H9 (cell line): Measurements from ENCODE around the gene ADGRB3. TPM values are rescaled to one million over a fixed set of nuclear protein-coding genes. Genes with fewer than 3 reads are reported as not detected.

Experiments
- DNase-seq: peaks from one replicate; pipeline ENCODE4 v3.0.0-alpha.2; 2017
- H2AFZ ChIP-seq: one replicate; pipeline ENCODE4 v1.6.1; 2013; ENCODE audit warnings: mild to moderate bottlenecking, low read length, control low read depth, moderate library complexity
- H2AK5ac ChIP-seq: 2 replicates; pipeline ENCODE4 v1.6.1; 2013; ENCODE audit warnings: low read length, control low read depth, mixed read lengths; ENCODE audit not compliant: insufficient read length
- H2BK120ac ChIP-seq: one replicate; pipeline ENCODE4 v1.6.1; 2013; ENCODE audit warnings: low read depth, mild to moderate bottlenecking, low read length, control low read depth, inconsistent platforms; ENCODE audit not compliant: poor library complexity, severe bottlenecking
- H2BK12ac ChIP-seq: 2 replicates; pipeline ENCODE4 v1.6.1; 2013; ENCODE audit warnings: low read length, control low read depth, mixed read lengths, low read depth; ENCODE audit not compliant: insufficient read length
- H2BK15ac ChIP-seq: 2 replicates; pipeline ENCODE4 v1.6.1; 2013; ENCODE audit warnings: low read depth, low read length, control low read depth
- H2BK20ac ChIP-seq: one replicate; pipeline ENCODE4 v1.6.1; 2013; ENCODE audit warnings: low read depth, mild to moderate bottlenecking, low read length, control low read depth, inconsistent platforms; ENCODE audit not compliant: poor library complexity, severe bottlenecking
- H2BK5ac ChIP-seq: 2 replicates; pipeline ENCODE4 v1.6.1; 2013; ENCODE audit warnings: low read length, control low read depth, mixed read lengths; ENCODE audit not compliant: insufficient read length
- H3K14ac ChIP-seq: 2 replicates; pipeline ENCODE4 v1.6.1; 2013; ENCODE audit warnings: low read length, control low read depth; ENCODE audit not compliant: insufficient read depth
- H3K18ac ChIP-seq: 2 replicates; pipeline ENCODE4 v1.6.1; 2013; ENCODE audit warnings: low read depth, mild to moderate bottlenecking, mixed read lengths, low read length, control low read depth; ENCODE audit not compliant: insufficient read length
- H3K23ac ChIP-seq: 2 replicates; pipeline ENCODE4 v1.6.1; 2013; ENCODE audit warnings: low read length, control low read depth, mixed read lengths, low read depth; ENCODE audit not compliant: insufficient read length
- H3K23me2 ChIP-seq: 2 replicates; pipeline ENCODE4 v1.6.1; 2013; ENCODE audit warnings: low read depth, mild to moderate bottlenecking, mixed read lengths, low read length, control low read depth; ENCODE audit not compliant: insufficient read length, poor library complexity, severe bottlenecking
- H3K27ac ChIP-seq: 2 replicates; pipeline ENCODE4 v1.5.1; 2013; ENCODE audit warnings: low read length, control low read depth, mixed read lengths, low read depth; ENCODE audit not compliant: insufficient read length
- H3K27me3 ChIP-seq: 2 replicates; pipeline ENCODE4 v1.6.1; 2013; ENCODE audit warnings: low read length, control low read depth, inconsistent platforms; ENCODE audit not compliant: insufficient read depth
- H3K4ac ChIP-seq: 2 replicates; pipeline ENCODE4 v1.6.1; 2013; ENCODE audit warnings: low read depth, mild to moderate bottlenecking, control low read depth, inconsistent platforms, low read length, moderate library complexity
- H3K4me1 ChIP-seq: 2 replicates; pipeline ENCODE4 v1.6.1; 2013; ENCODE audit warnings: low read length, control low read depth, inconsistent platforms; ENCODE audit not compliant: insufficient read depth
- H3K4me2 ChIP-seq: 2 replicates; pipeline ENCODE4 v1.6.1; 2013; ENCODE audit warnings: low read length, control low read depth, mixed read lengths; ENCODE audit not compliant: insufficient read length, insufficient read depth
- H3K56ac ChIP-seq: 2 replicates; pipeline ENCODE4 v1.6.1; 2013; ENCODE audit warnings: low read depth, mild to moderate bottlenecking, mixed read lengths, low read length, control low read depth; ENCODE audit not compliant: insufficient read length
- H3K79me1 ChIP-seq: 2 replicates; pipeline ENCODE4 v1.6.1; 2013; ENCODE audit warnings: low read depth, mild to moderate bottlenecking, moderate library complexity, low read length, control low read depth, inconsistent platforms; ENCODE audit not compliant: insufficient read depth, poor library complexity, severe bottlenecking
- H3K79me2 ChIP-seq: 2 replicates; pipeline ENCODE4 v1.6.1; 2013; ENCODE audit warnings: low read length, control low read depth, inconsistent platforms; ENCODE audit not compliant: insufficient read depth
- H3K9ac ChIP-seq: 2 replicates; pipeline ENCODE4 v1.6.1; 2013; ENCODE audit warnings: low read length, control low read depth, mixed read lengths; ENCODE audit not compliant: insufficient read length; ENCODE audit errors: extremely low read depth
- H3K9me3 ChIP-seq: one replicate; pipeline ENCODE4 v1.6.1; 2013; ENCODE audit warnings: low read depth, low read length, inconsistent platforms; ENCODE audit not compliant: control insufficient read depth
- H3T11ph ChIP-seq: one replicate; pipeline ENCODE4 v1.6.1; 2013; ENCODE audit warnings: mild to moderate bottlenecking, low read length, control low read depth, inconsistent platforms
- H4K20me1 ChIP-seq: one replicate; pipeline ENCODE4 v1.6.1; 2013; ENCODE audit not compliant: control insufficient read depth, insufficient read length, insufficient read depth
- H4K5ac ChIP-seq: 2 replicates; pipeline ENCODE4 v1.6.1; 2013; ENCODE audit warnings: low read depth, mild to moderate bottlenecking, mixed read lengths, low read length, control low read depth; ENCODE audit not compliant: insufficient read length
- H4K8ac ChIP-seq: replicated peaks from 2 replicates; pipeline ENCODE4 v1.6.1; 2013; ENCODE audit warnings: low read length, control low read depth, mixed read lengths, low read depth; ENCODE audit not compliant: insufficient read length
- H4K91ac ChIP-seq: 2 replicates; pipeline ENCODE4 v1.6.1; 2013; ENCODE audit warnings: low read depth, mild to moderate bottlenecking, moderate library complexity, mixed read lengths, low read length, control low read depth; ENCODE audit not compliant: insufficient read length
- H3K27ac Mint-ChIP-seq, 3 experiments: 2 replicates in 2 of 3; 3 replicates in 1 of 3; pipeline ENCODE4 v1.8.0; 2020 to 2021; ENCODE audit warnings: mixed read lengths in 3 of 3, mild to moderate bottlenecking in 1 of 3, moderate library complexity in 1 of 3
- H3K27me3 Mint-ChIP-seq: 2 replicates; pipeline ENCODE4 v1.8.0; 2021; ENCODE audit warnings: low read depth, mild to moderate bottlenecking, moderate library complexity, mixed read lengths
- H3K36me3 Mint-ChIP-seq, 3 experiments: 2 replicates in 2 of 3; 3 replicates in 1 of 3; pipeline ENCODE4 v1.8.0; 2020 to 2021; ENCODE audit warnings: low read depth in 3 of 3, mixed read lengths in 3 of 3; ENCODE audit not compliant: insufficient read depth in 1 of 3
- H3K4me1 Mint-ChIP-seq, 2 experiments: 2 replicates each; pipeline ENCODE4 v1.8.0; 2020; ENCODE audit warnings: mixed read lengths in 2 of 2
- H3K4me3 Mint-ChIP-seq, 2 experiments: 2 replicates in 1 of 2; 3 replicates in 1 of 2; pipeline ENCODE4 v1.8.0; 2020 to 2021; ENCODE audit warnings: mild to moderate bottlenecking in 2 of 2, mixed read lengths in 2 of 2, moderate library complexity in 1 of 2
- H3K9me3 Mint-ChIP-seq, 2 experiments: 2 replicates in 1 of 2; 3 replicates in 1 of 2; pipeline ENCODE4 v1.8.0; 2020; ENCODE audit warnings: mild to moderate bottlenecking in 2 of 2, mixed read lengths in 2 of 2, moderate library complexity in 1 of 2
- CTCF ChIP-seq: fragments of 200-600 bp; sonication (generic); conservative IDR thresholded peaks from 3 replicates; pipeline ENCODE4 v1.8.0; 2021; ENCODE audit warnings: antibody characterized with exemption, mild to moderate bottlenecking
- WGBS: extraction: QIAGEN DNeasy Blood & Tissue Kit; methylation state at CpG from one replicate; pipeline ENCODE4 v1.1.7; 2013; ENCODE audit warnings: missing lambda C conversion rate, low lambda C conversion rate, mixed read lengths; ENCODE audit not compliant: insufficient read length; ENCODE audit errors: extremely low coverage; 5-methylcytosine and 5-hydroxymethylcytosine counted together
- total RNA-seq: library from RNA; stranded (reverse); gene quantifications from 2 replicates; pipeline ENCODE4 v1.2.1, GENCODE V29; 2021

ADGRB3 gene
- total RNA-seq, 1 experiment from 2014 or later, result 0.37 TPM

- no peak overlapping the region for H3K14ac ChIP-seq
- no peak overlapping the region for H2BK20ac ChIP-seq
- WGBS, result no CpG with 5 or more reads among the region's 4 CpGs
- H3K4me1 ChIP-seq, result no peaks in the 10 kb centered on the region
- H4K5ac ChIP-seq, result no peak overlapping the region
- H3K9ac ChIP-seq, result no peak overlapping the region
- no peaks in the 10 kb centered on the region for H3K79me1 ChIP-seq
- DNase-seq, result no peak
- H4K8ac ChIP-seq, result no peak overlapping the region
- no peak overlapping the region for H2BK12ac ChIP-seq
- H3K23ac ChIP-seq, result no peak overlapping the region
- no peaks in the 10 kb centered on the region for H4K20me1 ChIP-seq
- no peak overlapping the region for H2BK15ac ChIP-seq
- H3K79me2 ChIP-seq, result no peaks in the 10 kb centered on the region
- no peak overlapping the region for H2AFZ ChIP-seq
- no peak overlapping the region for H2BK5ac ChIP-seq
- no peak overlapping the region for H3K4me3 Mint-ChIP-seq
- no peak overlapping the region for H4K91ac ChIP-seq
- no peaks in the 10 kb centered on the region for H3K4me1 Mint-ChIP-seq
- no peak for TF ChIP-seq CTCF
- H3K18ac ChIP-seq, result no peak overlapping the region
- no peak overlapping the region for H3K4ac ChIP-seq
- no peak overlapping the region for H2AK5ac ChIP-seq
- H2BK120ac ChIP-seq, result no peak overlapping the region
- H3K4me2 ChIP-seq, result no peak overlapping the region
- no peaks in the 10 kb centered on the region for H3K9me3 Mint-ChIP-seq
- H3K56ac ChIP-seq, result no peak overlapping the region
- no peaks in the 10 kb centered on the region for H3K27me3 ChIP-seq
- H3K23me2 ChIP-seq, result no peaks in the 10 kb centered on the region
- no peaks in the 10 kb centered on the region; the same call in 1 of the 2 replicates for H3K27me3 Mint-ChIP-seq
- H3K27ac ChIP-seq, result no peak overlapping the region
- H3K36me3 Mint-ChIP-seq, result no peaks in the 10 kb centered on the region
- H3T11ph ChIP-seq, result no peak overlapping the region
- H3K27ac Mint-ChIP-seq, result no peak overlapping the region
- H3K9me3 ChIP-seq, result no peaks in the 10 kb centered on the region
Measured at GRCh38 chr6:69061066-69061465, 426.0 kb downstream of the ADGRB3 start.
